B cell (primary cell): Measurements from ENCODE around the gene HPCA. TPM values are rescaled to one million over a fixed set of nuclear protein-coding genes. Genes with fewer than 3 reads are reported as not detected.
A peak's percentile ranks its signal among the peaks of the same experiment; 100 is the strongest.

ENCODE experiments used
- ATAC-seq: fragments of 200-7000 bp; cut with Tn5 transposase; one replicate; pipeline ENCODE4 v1.10.0; 2021; ENCODE audit warnings: low read depth, mild to moderate bottlenecking, moderate number of reproducible peaks, moderate library complexity
- CTCF ChIA-PET: fragments of 350-600 bp; sonication (Branson Sonifier 250); formaldehyde crosslinking; loops from one replicate; lab custom pipeline; 2021; ENCODE audit warnings: antibody characterized with exemption, inconsistent platforms; lab: Charles Lee
- POLR2A ChIA-PET: fragments of 350-600 bp; sonication (Branson Sonifier 250); formaldehyde crosslinking; loops from one replicate; lab custom pipeline; 2021; ENCODE audit warnings: antibody characterized with exemption; lab: Charles Lee
- DNase-seq: peaks from one replicate; pipeline ENCODE4 v3.0.0; 2013
- H2AFZ ChIP-seq: 2 replicates; pipeline ENCODE4 v1.6.1; 2012; ENCODE audit warnings: mild to moderate bottlenecking, low read depth, low read length; ENCODE audit not compliant: insufficient read depth, poor library complexity, severe bottlenecking
- H3K27ac ChIP-seq, 2 donors: 1 replicate in 1 of 2; 2 replicates in 1 of 2; pipeline ENCODE4 v1.5.1; 2012 to 2013; ENCODE audit warnings: low read length in 2 of 2, mild to moderate bottlenecking in 2 of 2, moderate library complexity in 1 of 2
- H3K27me3 ChIP-seq, 4 experiments: fragments of 200-600 bp in 1 of 4; sonication (generic) in 1 of 4; replicated peaks in 1 of 4; 1 replicate in 2 of 4; 2 replicates in 2 of 4; pipeline versions ENCODE4 v1.6.1 to v1.7.0; 2013 to 2016; ENCODE audit warnings: low read length in 3 of 4, mild to moderate bottlenecking in 2 of 4, mixed read lengths in 1 of 4, moderate library complexity in 1 of 4; ENCODE audit not compliant: insufficient read depth in 4 of 4, control insufficient read depth in 3 of 4; ENCODE audit errors: control extremely low read depth in 1 of 4
- H3K36me3 ChIP-seq, 2 experiments: replicated peaks in 1 of 2; 1 replicate in 1 of 2; 2 replicates in 1 of 2; pipeline versions ENCODE4 v1.6.1 to v1.7.1; 2013; ENCODE audit warnings: low read length in 1 of 2; ENCODE audit not compliant: insufficient read depth in 2 of 2, control insufficient read depth in 1 of 2; ENCODE audit errors: control extremely low read depth in 1 of 2, extremely low read depth in 1 of 2
- H3K4me1 ChIP-seq, 2 donors: fragments of 200-600 bp in 1 of 2; sonication (generic) in 1 of 2; 1 replicate in 1 of 2; 2 replicates in 1 of 2; pipeline versions ENCODE4 v1.5.1 to v1.6.1; 2013 to 2017; ENCODE audit warnings: low read length in 2 of 2; ENCODE audit not compliant: control insufficient read depth in 2 of 2, insufficient read depth in 2 of 2
- H3K4me2 ChIP-seq: replicated peaks from 2 replicates; pipeline ENCODE3; 2012; ENCODE audit warnings: mild to moderate bottlenecking, low read depth, low read length; ENCODE audit not compliant: poor library complexity, severe bottlenecking
- H3K4me3 ChIP-seq, 5 experiments: fragments of 200-600 bp in 1 of 5; sonication (generic) in 1 of 5; 1 replicate in 3 of 5; 2 replicates in 2 of 5; pipeline versions ENCODE4 v1.5.1 to v1.7.0; 2011 to 2016; ENCODE audit warnings: low read length in 4 of 5, mild to moderate bottlenecking in 4 of 5, low read depth in 2 of 5, control low read depth in 1 of 5, moderate library complexity in 1 of 5; ENCODE audit not compliant: insufficient read depth in 1 of 5; ENCODE audit errors: control extremely low read depth in 1 of 5, extremely low read depth in 1 of 5
- H3K79me2 ChIP-seq: fragments of 200-600 bp; sonication (generic); one replicate; pipeline ENCODE4 v1.6.0; 2016; ENCODE audit warnings: low read length; ENCODE audit not compliant: control insufficient read depth, insufficient read depth
- H3K9ac ChIP-seq: fragments of 200-600 bp; sonication (generic); 2 replicates; pipeline ENCODE4 v1.6.1; 2017; ENCODE audit warnings: mild to moderate bottlenecking, low read length, moderate library complexity
- H3K9me3 ChIP-seq, 3 donors: one replicate each; pipeline versions ENCODE4 v1.6.1 to v1.7.1; 2013; ENCODE audit warnings: low read length in 2 of 3; ENCODE audit not compliant: control insufficient read depth in 2 of 3, insufficient read depth in 1 of 3; ENCODE audit errors: control extremely low read depth in 1 of 3
- H4K20me1 ChIP-seq: 2 replicates; pipeline ENCODE4 v1.6.0; 2012; ENCODE audit warnings: mild to moderate bottlenecking, low read length; ENCODE audit not compliant: insufficient read depth, control insufficient read depth, poor library complexity, severe bottlenecking
- H3K27ac Mint-ChIP-seq: one replicate; pipeline ENCODE4 v1.8.0; 2021; ENCODE audit warnings: mixed read lengths
- H3K27me3 Mint-ChIP-seq: one replicate; pipeline ENCODE4 v1.8.0; 2021; ENCODE audit warnings: mixed read lengths
- H3K4me1 Mint-ChIP-seq: one replicate; pipeline ENCODE4 v1.8.0; 2021; ENCODE audit warnings: mixed read lengths
- H3K4me3 Mint-ChIP-seq: one replicate; pipeline ENCODE4 v1.8.0; 2021; ENCODE audit warnings: mixed read lengths
- H3K9me3 Mint-ChIP-seq: one replicate; pipeline ENCODE4 v1.8.0; 2022; ENCODE audit warnings: mixed read lengths; ENCODE audit not compliant: insufficient read depth
- EZH2 ChIP-seq: IDR thresholded peaks from 2 replicates; pipeline ENCODE4 v1.6.1; 2012; ENCODE audit warnings: borderline replicate concordance, low read depth, mild to moderate bottlenecking, moderate library complexity, low read length; ENCODE audit not compliant: insufficient read depth, poor library complexity, severe bottlenecking
- WGBS: methylation state at CpG from one replicate; pipeline ENCODE4 v1.1.5; 2013; ENCODE audit warnings: missing lambda C conversion rate; ENCODE audit not compliant: insufficient coverage; 5-methylcytosine and 5-hydroxymethylcytosine counted together
- intact Hi-C: fragments of 100-400 bp; cut with micrococcal nuclease; formaldehyde crosslinking; loops from one replicate; pipeline ENCODE4 v1.10.0; 2022
- polyA plus RNA-seq: library from polyadenylated mRNA; depleted of rRNA; stranded (reverse); fragments of >200 nt; gene quantifications from 2 replicates; pipeline ENCODE4 v1.2.3, GENCODE V29; 2012
- total RNA-seq, 2 donors: library from RNA; stranded (reverse); fragments of 120-200 nt in 1 of 2; gene quantifications; 1 replicate in 1 of 2; 2 replicates in 1 of 2; pipeline versions ENCODE4 v1.2.3 to v1.2.4, GENCODE V29; 2013 to 2022
- TF ChIP-seq, protein P1 (sequence below): fragments of 200-600 bp; IDR thresholded peaks from one replicate; pipeline ENCODE4 v1.8.0; 2022; ENCODE audit warnings: antibody characterized with exemption, mild to moderate bottlenecking

HPCA gene
- total and polyA plus RNA-seq, 2 donors (not counting 1 experiment from before 2014, with no cell fraction given) = 0.06 TPM; not detected in 1

DNA sequence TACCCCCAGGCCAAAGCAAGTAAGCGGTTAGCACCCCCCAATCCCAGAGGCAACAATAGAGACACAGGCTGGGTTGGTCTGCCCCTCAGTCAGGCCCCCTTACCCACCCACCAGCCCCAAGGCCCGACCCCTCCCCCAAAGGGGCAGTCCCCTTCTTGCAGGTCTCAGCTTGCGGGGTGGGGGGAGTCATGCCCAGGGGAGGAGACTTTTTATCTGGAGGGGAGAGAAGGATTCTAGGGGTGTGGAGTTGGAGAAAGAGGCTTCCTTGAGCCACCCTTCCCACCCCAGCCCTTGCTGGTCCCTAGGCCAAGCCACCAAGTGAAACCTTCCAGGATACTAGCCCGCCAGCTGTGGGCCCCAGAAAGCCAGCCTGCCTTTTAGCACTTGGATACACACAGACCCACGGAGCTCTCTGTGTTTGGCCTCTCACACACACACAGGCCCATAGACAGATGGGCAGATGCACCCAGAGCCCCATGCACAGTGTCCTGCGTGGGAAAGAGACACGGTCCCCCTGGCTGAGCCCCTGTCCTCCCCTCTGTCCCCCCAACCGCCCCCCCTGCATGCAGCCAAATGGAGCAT, 7.8 kb downstream of the HPCA start:
- Mint-ChIP-seq H3K27ac (no peak overlapping the region), H3K9me3 (no peaks in the 10 kb centered on the region), H3K4me3 (peak overlapping the region; percentile 77), H3K27me3 (peaks cover 65% of the 10 kb centered on the region), H3K4me1 (peaks cover 16% of the 10 kb centered on the region)
- TF ChIP-seq, protein P1, sequence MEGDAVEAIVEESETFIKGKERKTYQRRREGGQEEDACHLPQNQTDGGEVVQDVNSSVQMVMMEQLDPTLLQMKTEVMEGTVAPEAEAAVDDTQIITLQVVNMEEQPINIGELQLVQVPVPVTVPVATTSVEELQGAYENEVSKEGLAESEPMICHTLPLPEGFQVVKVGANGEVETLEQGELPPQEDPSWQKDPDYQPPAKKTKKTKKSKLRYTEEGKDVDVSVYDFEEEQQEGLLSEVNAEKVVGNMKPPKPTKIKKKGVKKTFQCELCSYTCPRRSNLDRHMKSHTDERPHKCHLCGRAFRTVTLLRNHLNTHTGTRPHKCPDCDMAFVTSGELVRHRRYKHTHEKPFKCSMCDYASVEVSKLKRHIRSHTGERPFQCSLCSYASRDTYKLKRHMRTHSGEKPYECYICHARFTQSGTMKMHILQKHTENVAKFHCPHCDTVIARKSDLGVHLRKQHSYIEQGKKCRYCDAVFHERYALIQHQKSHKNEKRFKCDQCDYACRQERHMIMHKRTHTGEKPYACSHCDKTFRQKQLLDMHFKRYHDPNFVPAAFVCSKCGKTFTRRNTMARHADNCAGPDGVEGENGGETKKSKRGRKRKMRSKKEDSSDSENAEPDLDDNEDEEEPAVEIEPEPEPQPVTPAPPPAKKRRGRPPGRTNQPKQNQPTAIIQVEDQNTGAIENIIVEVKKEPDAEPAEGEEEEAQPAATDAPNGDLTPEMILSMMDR = no peak
- TF ChIP-seq EZH2 = no peak
- Histone ChIP-seq H3K9me3 (peaks cover 0 to 9% (median 0%) of the 10 kb centered on the region in 3 donors), H3K9ac (no peak overlapping the region), H3K27me3 (peaks cover 0 to 66% (median 30%) of the 10 kb centered on the region in 4 experiments), H4K20me1 (no peaks in the 10 kb centered on the region), H3K27ac (no peak overlapping the region), H3K36me3 (no peaks in the 10 kb centered on the region), H3K4me3 (no peak overlapping the region), H3K79me2 (no peaks in the 10 kb centered on the region), H3K4me1 (peaks cover 16 to 24% of the 10 kb centered on the region in 2 donors), H3K4me2 (peak overlapping the region; percentile 90), H2AFZ (peak overlapping the region; percentile 71)
- WGBS = 75% methylated on average over 4 of the region's 8 CpGs
- ATAC-seq = no peak
- intact Hi-C loops = no loop called here
- ChIA-PET CTCF (interaction anchor here (4.2 kb wide), 1 partner anchor 19 kb away, joined by 14 read pairs; no protein-coding TSS in a partner anchor), POLR2A (no interaction called here)
- DNase-seq = peak; percentile 17

DNA sequence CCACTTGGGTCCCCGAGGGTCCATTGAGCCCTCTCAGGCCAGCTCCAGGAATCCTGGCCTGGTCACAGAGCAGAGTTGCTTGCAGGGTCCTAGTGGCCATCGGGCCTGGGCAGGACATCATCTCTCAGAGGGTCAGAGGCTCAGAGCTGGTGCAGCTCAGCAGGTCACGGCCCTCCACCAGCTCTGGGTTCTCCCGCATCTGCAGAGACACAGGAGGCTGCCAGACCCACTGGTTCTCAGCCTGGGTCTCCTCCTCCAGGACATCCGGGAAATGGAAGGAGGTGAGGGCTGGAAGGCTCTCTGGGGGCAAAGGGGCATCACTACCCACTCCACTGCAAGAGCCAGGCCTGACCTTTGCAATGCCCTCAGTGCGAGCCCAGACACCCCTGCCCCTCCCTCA, 8.4 kb downstream of the HPCA start:
- Mint-ChIP-seq H3K4me1 (peaks cover 16% of the 10 kb centered on the region), H3K27ac (no peak overlapping the region), H3K27me3 (peaks cover 60% of the 10 kb centered on the region), H3K9me3 (no peaks in the 10 kb centered on the region), H3K4me3 (no peak overlapping the region)
- TF ChIP-seq, protein P1 = no peak
- TF ChIP-seq EZH2 = no peak
- DNase-seq (peak; percentile 11), ATAC-seq (no peak)
- H3K36me3 ChIP-seq = no peaks in the 10 kb centered on the region
- POLR2A ChIA-PET = no interaction called here
- H2AFZ ChIP-seq = no peak overlapping the region
- peaks cover 0 to 9% (median 0%) of the 10 kb centered on the region in 3 donors for H3K9me3 ChIP-seq
- H3K27me3 ChIP-seq = peaks cover 0 to 67% (median 29%) of the 10 kb centered on the region in 4 experiments
- H3K9ac ChIP-seq = no peak overlapping the region
- H3K27ac ChIP-seq = no peak overlapping the region
- WGBS = 93% methylated on average over 4 of the region's 6 CpGs
- no peak overlapping the region for H3K4me2 ChIP-seq
- intact Hi-C loops = no loop called here
- H4K20me1 ChIP-seq = no peaks in the 10 kb centered on the region
- peaks cover 16 to 24% of the 10 kb centered on the region in 2 donors for H3K4me1 ChIP-seq
- CTCF ChIA-PET = interaction anchor here (4.2 kb wide), 1 partner anchor 19 kb away, joined by 14 read pairs; no protein-coding TSS in a partner anchor
- no peak overlapping the region for H3K4me3 ChIP-seq
- no peaks in the 10 kb centered on the region for H3K79me2 ChIP-seq
